Ascending aorta (tissue), 2 donors: ENCODE measurements around the gene TRIM46. TPM values are rescaled to one million over a fixed set of nuclear protein-coding genes. Genes with fewer than 3 reads are reported as not detected.
A peak's percentile ranks its signal among the peaks of the same experiment; 100 is the strongest.
"Not testable (repeated sequence)": the region's sequence is repeated elsewhere in the genome, so short reads cannot be mapped to it uniquely, and the experiment has no call there.

ENCODE experiments used
- DNase-seq, 2 donors: peaks; one replicate each; pipeline ENCODE4 v3.0.0-alpha.2; 2019; ENCODE audit warnings: low spot score in 2 of 2
- H3K27ac ChIP-seq, 2 donors: fragments of 200-600 bp; sonication (generic); one replicate each; pipeline ENCODE4 v1.5.1; 2016 to 2017; ENCODE audit warnings: mild to moderate bottlenecking in 1 of 2
- H3K27me3 ChIP-seq: fragments of 200-600 bp; sonication (generic); one replicate; pipeline ENCODE4 v1.5.1; 2017
- H3K36me3 ChIP-seq, 2 donors: fragments of 200-600 bp; sonication (generic); one replicate each; pipeline ENCODE4 v1.5.1; 2016
- H3K4me1 ChIP-seq, 2 donors: fragments of 200-600 bp; sonication (generic); one replicate each; pipeline ENCODE4 v1.5.1; 2016 to 2017; ENCODE audit warnings: mild to moderate bottlenecking in 1 of 2
- H3K4me3 ChIP-seq, 2 donors: fragments of 200-600 bp; sonication (generic); one replicate each; pipeline ENCODE4 v1.5.1; 2016 to 2017; ENCODE audit warnings: mild to moderate bottlenecking in 1 of 2
- H3K9me3 ChIP-seq, 2 donors: fragments of 200-600 bp; sonication (generic); one replicate each; pipeline ENCODE4 v1.5.1; 2016
- intact Hi-C: fragments of 100-400 bp; cut with DNase I; formaldehyde crosslinking; loops from one replicate; pipeline ENCODE4 v1.15.1; 2023
- total RNA-seq: library from RNA; depleted of rRNA; stranded (reverse); fragments of >200 nt; gene quantifications from one replicate; pipeline ENCODE4 v1.1.0, GENCODE V29; 2016
- TF ChIP-seq, protein P1 (sequence below), 3 experiments: fragments of 200-600 bp in 2 of 3; fragments of 450-650 bp in 1 of 3; sonication (generic) in 2 of 3; IDR thresholded peaks; one replicate each; pipeline ENCODE4 v1.5.1; 2016 to 2019; ENCODE audit warnings: antibody characterized with exemption in 3 of 3, mild to moderate bottlenecking in 1 of 3, moderate library complexity in 1 of 3

Gene TRIM46
- total RNA-seq, 1 donor from 2014 or later = not detected

DNA sequence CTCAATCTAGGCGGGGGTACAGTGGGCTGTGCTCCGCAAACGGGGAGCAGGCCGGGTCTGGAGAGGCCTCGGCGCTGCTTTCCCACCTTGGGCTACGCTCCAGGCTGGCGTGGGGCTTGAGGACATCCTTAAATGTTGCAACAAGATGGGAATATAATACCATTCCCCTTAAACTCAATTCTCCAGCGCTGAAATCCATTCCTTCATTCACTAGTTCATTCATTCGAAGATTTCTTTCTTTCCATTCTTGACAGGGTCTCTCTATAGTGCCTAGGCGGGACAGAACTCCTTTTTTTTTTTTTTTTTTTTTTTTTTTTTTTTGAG lies 33.1 kb upstream of the TRIM46 start:
- Histone ChIP-seq H3K9me3 (no peaks in the 10 kb centered on the region), H3K4me1 (peaks cover 9 to 18% of the 10 kb centered on the region in 2 donors), H3K36me3 (no peaks in the 10 kb centered on the region), H3K27ac (peak overlapping the region; percentile 86 to 88), H3K27me3 (no peaks in the 10 kb centered on the region), H3K4me3 (peak overlapping the region; percentile 70 to 81)
- TF ChIP-seq, protein P1, sequence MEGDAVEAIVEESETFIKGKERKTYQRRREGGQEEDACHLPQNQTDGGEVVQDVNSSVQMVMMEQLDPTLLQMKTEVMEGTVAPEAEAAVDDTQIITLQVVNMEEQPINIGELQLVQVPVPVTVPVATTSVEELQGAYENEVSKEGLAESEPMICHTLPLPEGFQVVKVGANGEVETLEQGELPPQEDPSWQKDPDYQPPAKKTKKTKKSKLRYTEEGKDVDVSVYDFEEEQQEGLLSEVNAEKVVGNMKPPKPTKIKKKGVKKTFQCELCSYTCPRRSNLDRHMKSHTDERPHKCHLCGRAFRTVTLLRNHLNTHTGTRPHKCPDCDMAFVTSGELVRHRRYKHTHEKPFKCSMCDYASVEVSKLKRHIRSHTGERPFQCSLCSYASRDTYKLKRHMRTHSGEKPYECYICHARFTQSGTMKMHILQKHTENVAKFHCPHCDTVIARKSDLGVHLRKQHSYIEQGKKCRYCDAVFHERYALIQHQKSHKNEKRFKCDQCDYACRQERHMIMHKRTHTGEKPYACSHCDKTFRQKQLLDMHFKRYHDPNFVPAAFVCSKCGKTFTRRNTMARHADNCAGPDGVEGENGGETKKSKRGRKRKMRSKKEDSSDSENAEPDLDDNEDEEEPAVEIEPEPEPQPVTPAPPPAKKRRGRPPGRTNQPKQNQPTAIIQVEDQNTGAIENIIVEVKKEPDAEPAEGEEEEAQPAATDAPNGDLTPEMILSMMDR (IDR thresholded peaks at IDR 0.05) = no peak
- no peak for DNase-seq
- intact Hi-C loops = loop anchor here (1.0 to 2.0 kb wide), 2 partner anchors 33 to 50 kb away; partner anchors contain the start of genes KRTCAP2 and TRIM46

GRCh38 chr1:155141749-155142148 lies 31.9 kb upstream of the TRIM46 start:
- intact Hi-C loops = loop anchor here (2.0 kb wide), 1 partner anchor 51 kb away; no protein-coding TSS in a partner anchor

DNA sequence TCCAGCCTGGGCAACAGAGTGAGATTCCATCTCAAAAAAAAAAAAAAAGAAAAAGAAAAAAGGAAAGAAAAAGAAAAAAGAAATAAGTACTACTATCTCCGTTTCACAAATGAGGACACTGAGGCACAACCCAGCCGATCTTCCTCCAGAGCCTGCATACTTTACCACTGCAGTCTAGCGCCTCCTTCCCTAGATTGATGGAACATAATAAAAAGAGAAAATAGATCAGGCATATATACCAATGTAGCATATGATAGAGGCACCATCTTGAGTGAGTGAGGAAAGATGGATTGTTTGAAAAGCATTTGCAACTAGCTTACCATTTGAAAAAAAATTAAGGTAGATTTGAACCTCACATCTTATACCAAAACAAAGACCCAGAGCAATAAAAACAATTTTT lies 28.2 kb upstream of the TRIM46 start:
- Histone ChIP-seq H3K27me3 (no peaks in the 10 kb centered on the region), H3K36me3 (no peaks in the 10 kb centered on the region), H3K4me1 (no peaks in the 10 kb centered on the region), H3K9me3 (no peaks in the 10 kb centered on the region), H3K27ac (no peak overlapping the region), H3K4me3 (no peak overlapping the region)
- TF ChIP-seq, protein P1 (IDR thresholded peaks at IDR 0.05) = no peak
- no peak for DNase-seq
- intact Hi-C loops = no loop called here

More at GRCh38 chr1:155141749-155142148, 31.9 kb upstream of the TRIM46 start:
- Histone ChIP-seq H3K27me3 (no peaks in the 10 kb centered on the region), H3K36me3 (no peaks in the 10 kb centered on the region), H3K4me1 (peaks cover 8 to 16% of the 10 kb centered on the region in 2 donors), H3K9me3 (no peaks in the 10 kb centered on the region), H3K27ac (no peak overlapping the region), H3K4me3 (no peak overlapping the region)
- DNase-seq = no peak
- TF ChIP-seq, protein P1 (IDR thresholded peaks at IDR 0.05) = no peak

DNA sequence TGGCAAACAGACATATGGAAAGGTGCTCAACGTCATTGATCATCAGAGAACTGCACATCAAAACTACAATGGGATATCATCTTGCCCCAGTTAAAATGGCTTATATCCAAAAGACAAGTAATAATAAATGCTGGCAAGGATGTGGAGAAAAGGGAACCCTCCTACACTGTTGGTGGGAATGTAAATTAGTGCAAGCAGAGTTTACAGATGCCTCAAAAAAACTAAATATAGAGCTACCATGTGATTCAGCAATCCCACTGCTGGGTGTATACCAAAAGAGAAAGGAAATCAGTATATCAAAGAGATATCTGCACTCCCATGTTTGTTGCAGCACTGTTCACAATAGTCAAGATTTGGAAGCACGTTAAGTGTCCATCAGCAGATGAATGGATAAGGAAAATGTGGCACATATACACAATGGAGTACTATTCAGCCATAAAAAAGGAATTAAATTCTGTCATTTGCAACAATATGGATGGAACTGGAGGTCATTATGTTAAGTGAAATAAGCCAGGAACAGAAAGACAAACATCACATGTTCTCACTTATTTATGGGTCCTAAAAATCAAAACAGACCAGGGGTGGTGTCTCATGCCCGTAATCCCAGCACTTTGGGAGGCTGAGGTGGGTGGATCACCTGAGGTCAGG lies 17.5 kb upstream of the TRIM46 start:
- H3K36me3 ChIP-seq, H3K27me3 ChIP-seq, H3K4me3 ChIP-seq, H3K9me3 ChIP-seq, intact Hi-C loops, H3K4me1 ChIP-seq, H3K27ac ChIP-seq, DNase-seq: not testable (repeated sequence)

- TF ChIP-seq, protein P1 (IDR thresholded peaks at IDR 0.05) = no peak
- Histone ChIP-seq H3K36me3 (no peaks in the 10 kb centered on the region), H3K9me3 (no peaks in the 10 kb centered on the region), H3K27ac (no peak overlapping the region), H3K4me3 (no peak overlapping the region), H3K27me3 (no peaks in the 10 kb centered on the region), H3K4me1 (no peaks in the 10 kb centered on the region)
- no peak for DNase-seq
- intact Hi-C loops = no loop called here
Observed at GRCh38 chr1:155158991-155159390, 14.7 kb upstream of the TRIM46 start.

GRCh38 chr1:155160128-155160527 lies 13.5 kb upstream of the TRIM46 start:
- Histone ChIP-seq H3K4me1 (no peaks in the 10 kb centered on the region), H3K9me3 (no peaks in the 10 kb centered on the region), H3K27me3 (no peaks in the 10 kb centered on the region), H3K36me3 (no peaks in the 10 kb centered on the region), H3K27ac (no peak overlapping the region), H3K4me3 (no peak overlapping the region)
- TF ChIP-seq, protein P1 (IDR thresholded peaks at IDR 0.05) = no peak
- intact Hi-C loops = no loop called here
- no peak for DNase-seq

DNA sequence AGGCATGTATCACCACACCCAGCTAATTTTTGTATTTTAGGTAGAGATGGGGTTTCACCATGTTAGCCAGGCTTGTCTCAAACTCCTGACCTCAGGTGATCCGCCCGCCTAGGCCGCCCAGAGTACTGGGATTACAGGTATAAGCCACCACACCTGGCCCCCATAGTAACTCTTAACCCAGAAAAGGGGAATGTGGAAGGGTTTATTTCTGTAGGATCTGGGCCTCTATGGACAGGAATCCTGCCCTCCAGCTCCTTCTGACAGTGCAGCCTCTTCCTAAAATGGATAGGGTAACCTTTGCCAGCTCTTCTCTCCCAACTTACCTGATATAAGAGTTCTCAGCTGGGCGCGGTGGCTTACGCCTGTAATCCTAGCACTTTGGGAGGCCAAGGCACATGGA lies 11.0 kb upstream of the TRIM46 start:
- intact Hi-C loops, H3K36me3 ChIP-seq, H3K9me3 ChIP-seq, H3K27ac ChIP-seq, H3K4me1 ChIP-seq, DNase-seq, H3K27me3 ChIP-seq, H3K4me3 ChIP-seq: not testable (repeated sequence)

DNA sequence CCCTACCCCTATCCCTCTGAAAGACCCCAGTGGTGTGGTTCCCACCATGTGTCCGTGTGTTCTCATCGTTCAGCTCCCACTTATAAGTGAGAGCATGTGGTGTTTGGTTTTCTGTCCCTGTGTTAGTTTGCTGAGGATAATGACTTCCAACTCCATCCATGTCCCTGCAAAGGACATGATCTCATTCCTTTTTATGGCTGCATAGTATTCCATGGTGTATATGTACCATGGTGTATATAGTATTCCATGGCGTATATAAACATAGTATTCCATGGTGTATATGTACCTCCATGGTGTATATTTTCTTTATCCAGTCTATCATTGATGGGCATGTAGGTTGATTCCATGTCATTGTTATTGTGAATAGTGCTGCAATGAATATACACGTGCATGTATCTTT lies 9.9 kb upstream of the TRIM46 start:
- DNase-seq, H3K9me3 ChIP-seq, intact Hi-C loops, H3K4me3 ChIP-seq, H3K27me3 ChIP-seq, H3K4me1 ChIP-seq, H3K36me3 ChIP-seq, H3K27ac ChIP-seq: not testable (repeated sequence)

DNA sequence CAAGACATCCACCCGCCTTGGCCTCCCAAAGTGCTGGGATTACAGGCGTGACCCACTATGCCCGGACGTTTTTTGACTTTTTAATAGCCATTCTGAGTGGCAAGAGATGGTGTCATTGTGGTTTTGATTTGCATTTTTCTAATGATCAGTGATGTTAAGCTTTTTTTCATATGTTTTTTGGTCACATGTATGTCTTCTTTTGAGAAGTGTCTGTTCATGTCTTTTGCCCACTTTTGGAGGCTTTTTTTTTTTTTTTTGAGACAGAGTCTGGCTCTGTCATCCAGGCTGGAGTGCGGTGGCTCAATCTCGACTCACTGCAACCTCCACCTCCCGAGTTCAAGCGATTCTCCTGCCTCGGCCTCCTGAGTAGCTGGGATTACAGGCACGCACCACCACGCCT lies 9.0 kb upstream of the TRIM46 start:
- DNase-seq, H3K27me3 ChIP-seq, H3K9me3 ChIP-seq, H3K4me3 ChIP-seq, H3K4me1 ChIP-seq, H3K27ac ChIP-seq, intact Hi-C loops: not testable (repeated sequence)
- H3K36me3 ChIP-seq = peaks cover 6 to 10% of the 10 kb centered on the region in 2 donors
